ENCODE measurements around the gene MYO16. TPM values are rescaled to one million over a fixed set of nuclear protein-coding genes. Genes with fewer than 3 reads are reported as not detected.

MYO16 gene
- total RNA-seq, 1 donor from 2014 or later, result 2.3 TPM

DNA sequence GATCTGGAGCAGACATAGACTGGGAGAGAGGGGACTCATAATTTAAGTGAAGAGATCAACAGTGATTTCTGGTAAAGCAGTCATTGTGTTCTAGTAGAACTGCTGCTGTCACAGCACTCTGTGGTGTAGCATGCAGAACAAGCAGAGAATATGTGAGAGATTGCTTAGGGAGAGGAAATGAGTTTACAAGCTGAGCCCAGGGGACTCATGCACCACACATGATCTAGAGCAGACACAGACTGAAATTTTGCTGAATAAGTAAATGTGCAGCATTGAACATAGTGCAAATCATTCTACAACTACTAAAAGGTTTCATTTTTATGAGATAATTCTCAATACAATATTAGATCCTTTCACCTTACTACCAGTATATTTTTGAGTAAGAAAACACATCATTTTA, 125.7 kb downstream of the MYO16 start:
- TF ChIP-seq, protein P1, sequence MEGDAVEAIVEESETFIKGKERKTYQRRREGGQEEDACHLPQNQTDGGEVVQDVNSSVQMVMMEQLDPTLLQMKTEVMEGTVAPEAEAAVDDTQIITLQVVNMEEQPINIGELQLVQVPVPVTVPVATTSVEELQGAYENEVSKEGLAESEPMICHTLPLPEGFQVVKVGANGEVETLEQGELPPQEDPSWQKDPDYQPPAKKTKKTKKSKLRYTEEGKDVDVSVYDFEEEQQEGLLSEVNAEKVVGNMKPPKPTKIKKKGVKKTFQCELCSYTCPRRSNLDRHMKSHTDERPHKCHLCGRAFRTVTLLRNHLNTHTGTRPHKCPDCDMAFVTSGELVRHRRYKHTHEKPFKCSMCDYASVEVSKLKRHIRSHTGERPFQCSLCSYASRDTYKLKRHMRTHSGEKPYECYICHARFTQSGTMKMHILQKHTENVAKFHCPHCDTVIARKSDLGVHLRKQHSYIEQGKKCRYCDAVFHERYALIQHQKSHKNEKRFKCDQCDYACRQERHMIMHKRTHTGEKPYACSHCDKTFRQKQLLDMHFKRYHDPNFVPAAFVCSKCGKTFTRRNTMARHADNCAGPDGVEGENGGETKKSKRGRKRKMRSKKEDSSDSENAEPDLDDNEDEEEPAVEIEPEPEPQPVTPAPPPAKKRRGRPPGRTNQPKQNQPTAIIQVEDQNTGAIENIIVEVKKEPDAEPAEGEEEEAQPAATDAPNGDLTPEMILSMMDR (IDR thresholded peaks at IDR 0.05; ENCODE audit: unreplicated experiment), result no peak
- Mint-ChIP-seq H3K4me3 (ENCODE audit: low read depth) (no peak overlapping the region), H3K36me3 (ENCODE audit: insufficient read depth) (no peaks in the 10 kb centered on the region), H3K9me3 (ENCODE audit: low read depth) (no peaks in the 10 kb centered on the region), H3K4me1 (ENCODE audit: low read depth) (no peaks in the 10 kb centered on the region), H3K27me3 (no peaks in the 10 kb centered on the region), H3K27ac (no peak overlapping the region)
- no peak for DNase-seq (ENCODE audit: low spot score, unreplicated experiment)

DNA sequence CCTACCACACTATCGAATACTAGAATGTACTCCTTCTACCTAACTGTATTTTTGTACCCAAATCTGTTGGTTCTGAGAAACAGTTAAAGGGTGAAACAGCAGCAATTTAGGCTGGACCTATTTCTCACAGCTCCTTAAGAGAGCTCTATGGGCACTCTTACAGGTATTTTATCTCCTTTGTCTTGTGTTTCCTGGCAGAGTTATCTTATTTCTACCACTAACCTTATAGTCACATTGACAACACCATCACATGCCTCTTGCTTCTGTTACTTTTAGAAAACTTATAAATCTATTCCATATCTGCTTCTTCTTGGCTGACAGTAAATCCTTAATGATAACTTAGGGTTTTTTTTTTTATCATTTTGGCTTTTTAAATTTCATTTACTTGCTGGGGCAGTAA, 130.7 kb downstream of the MYO16 start:
- Mint-ChIP-seq H3K4me3 (ENCODE audit: low read depth) (no peak overlapping the region), H3K27ac (no peak overlapping the region), H3K27me3 (no peaks in the 10 kb centered on the region), H3K4me1 (ENCODE audit: low read depth) (no peaks in the 10 kb centered on the region), H3K36me3 (ENCODE audit: insufficient read depth) (no peaks in the 10 kb centered on the region), H3K9me3 (ENCODE audit: low read depth) (no peaks in the 10 kb centered on the region)
- DNase-seq (ENCODE audit: low spot score, unreplicated experiment), result no peak
- TF ChIP-seq, protein P1 (IDR thresholded peaks at IDR 0.05; ENCODE audit: unreplicated experiment), result no peak

DNA sequence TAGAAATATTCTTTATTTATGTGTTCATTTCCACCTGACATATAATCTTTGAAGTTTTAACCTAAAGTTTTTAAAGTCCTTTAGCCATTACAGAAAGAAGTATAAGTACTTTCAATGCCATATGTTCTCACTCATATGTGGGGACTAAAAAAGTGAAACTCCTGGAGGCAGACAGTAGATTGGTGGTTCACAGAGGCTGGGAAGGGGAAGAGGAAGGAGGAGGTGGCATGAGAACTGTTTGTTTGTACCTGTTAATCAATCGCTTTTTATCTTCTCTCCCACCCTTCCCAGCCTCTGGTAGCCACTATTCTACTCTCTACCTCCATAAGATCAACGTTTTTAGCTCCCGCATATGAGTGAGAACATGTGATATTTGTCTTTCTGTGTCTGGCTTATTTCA, 131.1 kb downstream of the MYO16 start:
- Mint-ChIP-seq H3K9me3 (ENCODE audit: low read depth) (no peaks in the 10 kb centered on the region), H3K27ac (no peak overlapping the region), H3K36me3 (ENCODE audit: insufficient read depth) (no peaks in the 10 kb centered on the region), H3K4me1 (ENCODE audit: low read depth) (no peaks in the 10 kb centered on the region), H3K4me3 (ENCODE audit: low read depth) (no peak overlapping the region), H3K27me3 (no peaks in the 10 kb centered on the region)
- TF ChIP-seq, protein P1 (IDR thresholded peaks at IDR 0.05; ENCODE audit: unreplicated experiment), result no peak
- DNase-seq (ENCODE audit: low spot score, unreplicated experiment), result no peak

DNA sequence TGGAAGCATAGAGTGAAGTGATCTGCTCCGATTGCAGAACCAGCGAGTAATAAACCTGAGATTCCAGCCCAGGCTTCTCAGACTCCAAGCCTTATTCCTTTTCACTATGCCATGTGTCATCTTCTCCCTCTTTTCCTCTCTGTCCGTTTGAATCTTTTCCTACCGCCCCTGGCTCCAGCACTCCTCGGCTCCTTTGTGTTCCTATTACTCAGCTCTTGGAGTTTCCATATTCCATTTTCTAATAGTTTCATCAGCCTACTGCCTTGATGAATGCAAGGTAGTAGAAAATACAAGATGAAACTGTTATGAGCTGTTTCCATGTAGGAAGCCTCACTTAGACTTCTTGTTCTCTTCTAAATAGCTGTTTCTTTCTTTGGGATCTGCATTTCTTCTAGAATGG, 138.6 kb downstream of the MYO16 start:
- H3K27me3 Mint-ChIP-seq, result no peaks in the 10 kb centered on the region
- H3K27ac Mint-ChIP-seq, result no peak overlapping the region
- H3K4me3 Mint-ChIP-seq (ENCODE audit: low read depth), result no peak overlapping the region
- no peaks in the 10 kb centered on the region for H3K36me3 Mint-ChIP-seq (ENCODE audit: insufficient read depth)
- TF ChIP-seq, protein P1 (IDR thresholded peaks at IDR 0.05; ENCODE audit: unreplicated experiment), result no peak
- peaks cover 7% of the 10 kb centered on the region for H3K4me1 Mint-ChIP-seq (ENCODE audit: low read depth)
- DNase-seq (ENCODE audit: low spot score, unreplicated experiment), result no peak
- H3K9me3 Mint-ChIP-seq (ENCODE audit: low read depth), result no peaks in the 10 kb centered on the region

DNA sequence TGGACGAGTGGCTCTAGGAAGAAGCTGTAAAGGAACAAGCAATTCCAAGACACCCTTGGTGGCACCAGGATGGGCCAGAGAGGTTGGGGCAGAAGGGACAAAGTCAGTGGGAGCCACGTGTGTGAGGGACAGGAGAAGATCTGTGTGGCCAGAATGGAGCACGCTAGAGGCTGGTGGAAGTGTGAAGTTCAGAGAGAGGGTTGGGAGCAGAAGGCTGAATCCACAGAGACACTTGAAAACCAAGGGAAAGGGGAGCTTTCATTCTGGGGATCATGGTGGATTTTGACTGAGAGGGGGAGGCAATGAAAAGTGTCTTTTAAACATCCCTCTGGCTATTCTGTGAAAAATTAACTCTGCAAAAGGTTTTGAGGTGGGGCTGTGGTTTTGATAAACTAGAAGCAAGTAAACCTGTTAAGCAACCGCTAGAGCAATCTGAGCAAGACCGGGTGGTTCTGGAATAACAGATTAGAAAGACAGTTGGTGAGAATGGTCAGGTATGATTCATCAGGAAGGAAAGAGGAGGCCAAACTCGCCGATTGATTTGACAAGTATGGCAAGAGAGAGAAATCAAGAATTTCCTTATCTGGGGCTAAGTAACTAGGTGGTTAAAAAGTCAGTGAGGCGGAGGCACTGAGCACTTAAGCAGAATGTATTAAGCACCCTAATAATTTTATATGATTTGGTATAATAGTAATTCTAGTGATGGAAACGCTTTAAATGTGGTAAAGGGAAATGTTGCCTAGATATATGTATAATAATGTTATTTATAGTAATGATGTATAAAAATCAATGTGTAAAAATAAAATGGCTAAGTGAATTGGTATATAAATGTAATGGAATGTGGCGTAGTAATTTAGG, 140.0 kb downstream of the MYO16 start:
- TF ChIP-seq, protein P1 (IDR thresholded peaks at IDR 0.05; ENCODE audit: unreplicated experiment), result no peak
- peak overlapping the region; percentile 2 for H3K27ac Mint-ChIP-seq
- no peaks in the 10 kb centered on the region for H3K36me3 Mint-ChIP-seq (ENCODE audit: insufficient read depth)
- H3K4me1 Mint-ChIP-seq (ENCODE audit: low read depth), result peaks cover 7% of the 10 kb centered on the region
- DNase-seq (ENCODE audit: low spot score, unreplicated experiment), result no peak
- H3K9me3 Mint-ChIP-seq (ENCODE audit: low read depth), result no peaks in the 10 kb centered on the region
- H3K4me3 Mint-ChIP-seq (ENCODE audit: low read depth), result no peak overlapping the region
- no peaks in the 10 kb centered on the region for H3K27me3 Mint-ChIP-seq

Data from progenitor cell of endocrine pancreas (in vitro differentiated cells).